Retinal pigment epithelial cell (primary cell): ENCODE results near the gene THAP11.

ENCODE experiments used
- DNase-seq: peaks from one replicate; pipeline ENCODE4 v3.0.0-alpha.2; 2010; ENCODE audit warnings: low read depth
- H3K4me3 ChIP-seq: 2 replicates; pipeline ENCODE4 v1.5.1; 2011; ENCODE audit warnings: mild to moderate bottlenecking, low read length, control low read depth, moderate library complexity
- CTCF ChIP-seq: conservative IDR thresholded peaks from 2 replicates; pipeline ENCODE4 v1.5.1; 2011; ENCODE audit warnings: low read depth, low read length, control low read depth, inconsistent platforms

Gene THAP11

GRCh38 chr16:67820608-67821259, 21.4 kb upstream of the THAP11 start:
- no peak overlapping the region for H3K4me3 ChIP-seq
- TF ChIP-seq CTCF, result no peak
- DNase-seq, result no peak

GRCh38 chr16:67822511-67822910, 19.6 kb upstream of the THAP11 start:
- H3K4me3 ChIP-seq, result no peak overlapping the region
- DNase-seq, result no peak
- no peak for TF ChIP-seq CTCF

GRCh38 chr16:67825119-67825518, 17.0 kb upstream of the THAP11 start:
- H3K4me3 ChIP-seq, result no peak overlapping the region
- no peak for DNase-seq
- no peak for TF ChIP-seq CTCF

GRCh38 chr16:67825906-67826305, 16.2 kb upstream of the THAP11 start:
- no peak overlapping the region for H3K4me3 ChIP-seq
- DNase-seq, result no peak
- no peak for TF ChIP-seq CTCF

- H3K4me3 ChIP-seq, result no peak overlapping the region
- DNase-seq, result no peak
- no peak for TF ChIP-seq CTCF
Observed at GRCh38 chr16:67828651-67829050, 13.5 kb upstream of the THAP11 start.

GRCh38 chr16:67833030-67833414, 9.1 kb upstream of the THAP11 start:
- DNase-seq, result no peak
- peak overlapping the region; percentile 75 for H3K4me3 ChIP-seq
- no peak for TF ChIP-seq CTCF

- DNase-seq, result no peak
- TF ChIP-seq CTCF, result no peak
- H3K4me3 ChIP-seq, result peak overlapping the region; percentile 75
Observed at GRCh38 chr16:67833415-67834241, 8.5 kb upstream of the THAP11 start.
